DOHH2 (cell line): ENCODE results near the gene BET1L.

Source experiments
- CTCF ChIP-seq: fragments of 200-600 bp; sonication (generic); IDR thresholded peaks from one replicate; pipeline ENCODE4 v1.5.1; 2014; ENCODE audit warnings: antibody characterized with exemption, mild to moderate bottlenecking, low read depth, low read length; ENCODE audit not compliant: poor library complexity, severe bottlenecking
- EZH2phosphoT487 ChIP-seq: fragments of 200-600 bp; sonication (generic); IDR thresholded peaks from 2 replicates; pipeline ENCODE4 v1.6.1; 2017; ENCODE audit warnings: borderline replicate concordance, mild to moderate bottlenecking, antibody characterized with exemption, low read length, moderate library complexity, mixed read lengths

DNA sequence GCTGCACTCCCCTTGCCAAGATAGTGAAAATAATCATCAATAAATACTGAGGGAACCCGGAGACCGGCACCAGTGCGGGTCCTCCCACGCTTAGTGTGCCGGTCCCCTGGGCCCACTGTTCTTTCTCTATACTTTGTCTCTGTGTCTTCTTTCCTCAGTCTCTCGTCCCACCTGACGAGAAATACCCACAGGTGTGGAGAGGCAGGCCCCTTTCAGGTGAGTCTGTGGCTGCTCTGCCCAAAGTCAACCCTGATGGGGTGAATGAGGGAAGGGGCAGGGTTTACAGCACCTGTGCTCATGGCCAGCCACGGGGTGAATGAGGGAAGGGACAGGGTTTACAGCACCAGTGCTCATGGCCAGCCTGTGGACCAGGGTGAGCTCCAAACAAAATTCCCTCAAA, 4.7 kb downstream of the BET1L start:
- TF ChIP-seq CTCF: no peak
- TF ChIP-seq EZH2phosphoT487: no peak
